Transverse colon (tissue), 4 donors: ENCODE measurements around the gene LRRC70. TPM values are rescaled to one million over a fixed set of nuclear protein-coding genes. Genes with fewer than 3 reads are reported as not detected.

ENCODE experiments used
- DNase-seq: peaks from one replicate; pipeline ENCODE4 v3.0.0-alpha.2; 2019
- H3K27ac ChIP-seq, 4 donors: fragments of 200-600 bp; sonication (generic); 2 replicates each; pipeline ENCODE4 v1.5.1; 2016 to 2018; ENCODE audit warnings: inconsistent platforms in 4 of 4
- H3K27me3 ChIP-seq: fragments of 200-600 bp; sonication (generic); 2 replicates; pipeline ENCODE4 v1.5.1; 2017; ENCODE audit warnings: inconsistent platforms
- H3K36me3 ChIP-seq, 4 donors: fragments of 200-600 bp; sonication (generic); 2 replicates each; pipeline ENCODE4 v1.5.1; 2017 to 2019; ENCODE audit warnings: inconsistent platforms in 4 of 4
- H3K4me1 ChIP-seq, 4 donors: fragments of 200-600 bp; sonication (generic); 2 replicates each; pipeline ENCODE4 v1.5.1; 2017 to 2020; ENCODE audit warnings: inconsistent platforms in 4 of 4
- H3K4me3 ChIP-seq, 4 donors: fragments of 200-600 bp; sonication (generic); 1 replicate in 1 of 4; 2 replicates in 3 of 4; pipeline versions ENCODE4 v1.5.1 to v1.6.1; 2017 to 2019; ENCODE audit warnings: inconsistent platforms in 4 of 4
- H3K9me3 ChIP-seq, 2 donors: fragments of 200-600 bp; sonication (generic); 2 replicates each; pipeline ENCODE4 v1.5.1; 2017 to 2019; ENCODE audit warnings: inconsistent platforms in 2 of 2
- CTCF ChIP-seq, 5 experiments: fragments of 200-600 bp in 3 of 5; fragments of 450-650 bp in 2 of 5; sonication (generic) in 3 of 5; IDR thresholded peaks; 1 replicate in 2 of 5; 2 replicates in 3 of 5; pipeline ENCODE4 v1.5.1; 2016 to 2017; ENCODE audit warnings: antibody characterized with exemption in 5 of 5, inconsistent platforms in 3 of 5, mild to moderate bottlenecking in 2 of 5, moderate library complexity in 1 of 5
- EP300 ChIP-seq: sonication (generic); formaldehyde crosslinking; IDR thresholded peaks from one replicate; pipeline ENCODE4 v1.6.1; 2017; ENCODE audit warnings: antibody characterized with exemption, low read depth
- POLR2A ChIP-seq: fragments of 450-650 bp; IDR thresholded peaks from one replicate; pipeline ENCODE4 v1.6.1; 2016; ENCODE audit warnings: antibody characterized with exemption, mild to moderate bottlenecking, moderate library complexity
- POLR2AphosphoS5 ChIP-seq, 3 donors: sonication (generic); formaldehyde crosslinking; IDR thresholded peaks; one replicate each; pipeline ENCODE4 v1.6.1; 2016; ENCODE audit warnings: antibody characterized with exemption in 3 of 3
- WGBS, 2 donors: methylation state at CpG; one replicate each; pipeline ENCODE4 v1.1.5; 2018; ENCODE audit warnings: low coverage in 1 of 2; 5-methylcytosine and 5-hydroxymethylcytosine counted together
- in situ Hi-C, 4 donors: fragments of 200-750 bp; cut with MboI; loops; one replicate each; pipeline versions ENCODE4 v1.15.0 to v1.15.1; 2017; ENCODE audit warnings: low sequenced_read_pairs in 3 of 4, low pct_ligation_motif_present in 1 of 4, low pct_unique_long_range_greater_than_20kb in 1 of 4
- intact Hi-C: fragments of 100-400 bp; cut with DNase I; formaldehyde crosslinking; loops from one replicate; pipeline ENCODE4 v1.15.1; 2023; ENCODE audit warnings: low total_unique reads
- total RNA-seq, 4 donors: library from RNA; depleted of rRNA; stranded (reverse); fragments of >200 nt; gene quantifications; one replicate each; pipeline ENCODE4 v1.1.0, GENCODE V29; 2016

LRRC70 gene
- total RNA-seq, 4 donors from 2014 or later, result 1.8 to 3.4 (median 2.3) TPM

GRCh38 chr5:62590387-62590786 is 11.8 kb downstream of the LRRC70 start:
- TF ChIP-seq EP300, result no peak
- no peak for TF ChIP-seq CTCF (IDR thresholded peaks at IDR 0.05)
- no peak for TF ChIP-seq POLR2AphosphoS5 (IDR thresholded peaks at IDR 0.05)
- no peak for TF ChIP-seq POLR2A
- Histone ChIP-seq H3K4me1 (no peaks in the 10 kb centered on the region), H3K27ac (no peak overlapping the region), H3K9me3 (no peaks in the 10 kb centered on the region), H3K27me3 (no peaks in the 10 kb centered on the region), H3K4me3 (no peak overlapping the region), H3K36me3 (no peaks in the 10 kb centered on the region)
- intact Hi-C loops (no loop called here), in situ Hi-C loops (no loop called here)
- DNase-seq, result no peak
- 88 to 90% methylated on average over 2 of the region's 2 CpGs for WGBS, 2 donors

DNA sequence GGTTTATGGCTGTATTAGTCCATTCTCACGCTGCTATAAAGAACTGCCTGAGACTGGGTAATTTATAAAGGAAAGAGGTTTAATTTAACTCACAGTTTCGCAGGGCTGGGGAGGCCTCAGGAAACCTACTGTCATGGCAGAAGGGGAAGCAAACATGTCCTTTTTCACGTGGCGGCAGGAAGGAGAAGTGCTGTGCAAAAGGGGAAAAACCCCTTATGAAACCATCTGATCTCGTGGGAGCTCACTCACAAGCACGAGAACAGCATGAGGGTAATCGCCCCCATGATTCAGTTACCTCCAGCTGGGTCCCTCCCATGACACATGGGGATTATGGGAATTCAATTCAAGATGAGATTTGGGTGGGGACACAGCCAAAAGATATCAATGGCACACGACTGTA is 13.9 kb downstream of the LRRC70 start:
- DNase-seq, result no peak
- WGBS, 2 donors, result 79 to 86% methylated on average over 8 of the region's 8 CpGs
- TF ChIP-seq POLR2A (no peak), POLR2AphosphoS5 (IDR thresholded peaks at IDR 0.05) (no peak), CTCF (IDR thresholded peaks at IDR 0.05) (no peak)
- Histone ChIP-seq H3K36me3 (no peaks in the 10 kb centered on the region), H3K27ac (no peak overlapping the region), H3K4me1 (no peaks in the 10 kb centered on the region), H3K27me3 (no peaks in the 10 kb centered on the region), H3K4me3 (no peak overlapping the region), H3K9me3 (no peaks in the 10 kb centered on the region)
- in situ Hi-C loops (no loop called here), intact Hi-C loops (no loop called here)

DNA sequence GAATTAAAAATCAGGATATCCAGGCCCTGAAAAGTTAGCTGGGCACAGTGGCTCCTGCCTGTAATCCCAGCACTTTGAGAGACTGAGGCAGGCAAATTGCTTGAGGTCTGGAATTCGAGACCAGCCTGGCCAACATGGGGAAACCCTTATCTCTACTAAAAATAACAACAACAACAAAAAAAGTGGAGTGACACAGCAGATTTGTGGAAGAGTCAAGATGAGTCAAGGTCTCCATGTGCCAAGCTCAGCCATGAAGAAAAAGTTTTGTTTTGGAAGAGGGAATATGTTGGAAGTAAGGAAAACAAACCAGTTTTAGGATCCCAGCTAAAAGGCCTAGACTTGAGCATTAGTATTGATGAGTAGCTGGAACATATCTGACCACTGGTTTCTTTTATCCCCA is 14.7 kb downstream of the LRRC70 start:
- no peaks in the 10 kb centered on the region for H3K36me3 ChIP-seq
- no peak for TF ChIP-seq POLR2AphosphoS5 (IDR thresholded peaks at IDR 0.05)
- no peak for TF ChIP-seq POLR2A
- TF ChIP-seq CTCF (IDR thresholded peaks at IDR 0.05), result no peak
- TF ChIP-seq EP300, result no peak
- in situ Hi-C loops, result no loop called here
- WGBS, 2 donors, result 96 to 100% methylated on average over 1 of the region's 1 CpG
- no peaks in the 10 kb centered on the region for H3K27me3 ChIP-seq
- no peak overlapping the region for H3K27ac ChIP-seq
- H3K4me3 ChIP-seq, result no peak overlapping the region
- H3K4me1 ChIP-seq, result no peaks in the 10 kb centered on the region
- DNase-seq, result no peak
- H3K9me3 ChIP-seq, result no peaks in the 10 kb centered on the region
- intact Hi-C loops, result no loop called here

- intact Hi-C loops, result no loop called here
- no peaks in the 10 kb centered on the region for H3K9me3 ChIP-seq
- no peak overlapping the region for H3K4me3 ChIP-seq
- no peak overlapping the region for H3K27ac ChIP-seq
- 82 to 100% methylated on average over 2 to 3 of the region's 3 CpGs for WGBS, 2 donors
- no peaks in the 10 kb centered on the region for H3K36me3 ChIP-seq
- no peaks in the 10 kb centered on the region for H3K27me3 ChIP-seq
- DNase-seq, result no peak
- TF ChIP-seq POLR2A, result no peak
- no peak for TF ChIP-seq CTCF (IDR thresholded peaks at IDR 0.05)
- no peak for TF ChIP-seq POLR2AphosphoS5 (IDR thresholded peaks at IDR 0.05)
- TF ChIP-seq EP300, result no peak
- H3K4me1 ChIP-seq, result no peaks in the 10 kb centered on the region
- in situ Hi-C loops, result no loop called here
Measured at GRCh38 chr5:62594364-62594984, 15.9 kb downstream of the LRRC70 start.
